HG03196 (cell line): Measurements from ENCODE around the gene THUMPD3.

Experiments used
- ATAC-seq: cut with Tn5 transposase; IDR thresholded peaks from one replicate; pipeline ENCODE4 v1.9.1; 2021; ENCODE audit not compliant: unreplicated experiment

The THUMPD3 gene

DNA sequence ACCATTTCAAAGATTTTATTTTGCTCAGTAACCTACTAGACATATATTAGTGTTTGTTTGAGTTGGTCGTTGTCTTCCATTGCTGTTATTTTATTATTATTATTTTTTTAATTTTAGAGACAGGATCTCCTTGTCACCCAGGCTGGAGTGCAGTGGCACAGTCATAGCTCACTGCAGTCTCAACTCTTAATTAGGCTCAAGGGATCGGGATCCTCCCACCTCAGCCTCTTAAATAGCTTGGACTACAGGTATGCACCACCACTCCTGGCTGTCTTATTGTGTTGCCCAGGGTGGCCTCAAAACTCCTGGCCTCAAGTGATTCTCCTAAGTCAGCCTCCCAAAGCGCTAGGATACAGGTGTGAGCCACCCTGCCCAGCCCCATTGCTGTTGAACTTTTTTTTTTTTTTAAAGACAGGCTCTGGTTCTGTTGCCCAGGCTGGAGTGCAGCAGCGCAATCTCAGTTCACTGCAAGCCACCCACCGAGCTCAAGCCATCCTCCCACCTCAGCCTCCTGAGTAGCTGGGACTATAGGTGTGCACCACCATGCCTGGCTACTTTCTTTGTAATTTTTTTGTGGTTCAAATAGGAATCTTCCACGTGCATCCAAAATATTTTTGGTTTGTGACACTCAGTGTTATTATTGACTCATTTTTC lies 52.8 kb downstream of the THUMPD3 start:
- no peak for ATAC-seq

DNA sequence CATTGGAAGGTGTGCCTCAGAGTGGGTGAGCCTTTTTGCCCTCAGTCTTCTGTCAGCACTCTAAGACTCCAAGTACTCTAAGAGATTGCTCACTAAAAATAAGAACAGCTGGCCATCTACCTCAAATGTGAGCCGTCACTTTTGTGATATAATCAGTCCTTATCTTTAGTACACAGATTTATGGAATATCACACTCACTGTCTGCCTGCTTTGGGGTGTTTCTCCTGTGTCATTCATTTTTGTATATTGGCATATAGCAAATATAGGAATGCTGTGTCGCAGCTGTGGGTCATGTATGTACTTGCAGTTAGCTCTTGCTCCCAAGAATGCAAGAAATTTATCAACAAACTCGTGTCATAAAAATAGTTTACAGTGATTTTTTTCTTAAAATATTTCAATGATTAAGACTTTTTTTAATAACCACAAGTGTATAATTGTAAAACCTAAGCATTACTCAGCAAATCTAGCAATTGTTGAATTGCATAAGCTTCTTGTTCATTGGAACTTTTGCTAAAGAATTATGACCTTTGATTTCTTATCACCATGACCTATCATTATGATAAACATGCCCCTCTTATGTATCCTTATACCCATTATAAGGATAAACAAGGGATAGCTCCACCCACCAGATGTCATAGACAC lies 53.4 kb downstream of the THUMPD3 start:
- ATAC-seq = no peak

GRCh38 chr3:9420850-9421549 lies 58.1 kb downstream of the THUMPD3 start:
- no peak for ATAC-seq

GRCh38 chr3:9422712-9423424 lies 60.0 kb downstream of the THUMPD3 start:
- ATAC-seq = no peak

GRCh38 chr3:9428411-9428810 lies 65.6 kb downstream of the THUMPD3 start:
- no peak for ATAC-seq

GRCh38 chr3:9430733-9431132 lies 67.9 kb downstream of the THUMPD3 start:
- no peak for ATAC-seq

- no peak for ATAC-seq
These were observed 71.0 kb downstream of the THUMPD3 start for GRCh38 chr3:9433627-9434521.

DNA sequence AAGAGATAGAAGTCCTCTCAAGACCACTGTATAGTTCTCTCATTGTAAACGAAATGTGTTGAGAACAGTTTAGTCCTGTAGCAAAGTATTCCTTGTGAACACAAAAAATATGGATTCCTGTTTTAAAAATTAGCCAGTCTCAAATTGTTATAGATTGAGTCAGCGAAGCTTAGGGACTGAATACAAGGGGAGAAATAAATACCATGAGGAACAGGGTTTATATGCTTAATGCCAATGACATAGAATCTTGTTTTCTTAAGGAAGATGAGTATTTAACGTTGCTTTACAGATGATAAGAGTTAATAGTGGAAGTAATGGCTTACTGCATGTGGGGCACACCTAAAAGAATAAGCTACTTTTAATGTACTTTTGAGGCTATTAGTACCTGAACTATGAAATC lies 72.5 kb downstream of the THUMPD3 start:
- ATAC-seq = no peak
